Measurements from ENCODE around the gene RCAN3.
"Not testable (repeated sequence)": the region's sequence is repeated elsewhere in the genome, so short reads cannot be mapped to it uniquely, and the experiment has no call there.

The RCAN3 gene

GRCh38 chr1:24506691-24507381, 4.2 kb downstream of the RCAN3 start:
- no peak overlapping the region for H3K4me3 ChIP-seq (ENCODE audit: low read depth, low read length)

GRCh38 chr1:24507405-24507804, 4.8 kb downstream of the RCAN3 start:
- DNase-seq (ENCODE audit: low read depth): no peak
- H3K4me3 ChIP-seq (ENCODE audit: low read depth, low read length): no peak overlapping the region

More at GRCh38 chr1:24506691-24507381, 4.2 kb downstream of the RCAN3 start:
- DNase-seq (ENCODE audit: low read depth): no peak

- no peak for DNase-seq (ENCODE audit: low read depth)
- no peak overlapping the region for H3K4me3 ChIP-seq (ENCODE audit: low read depth, low read length)
Measured at GRCh38 chr1:24508911-24509310, 6.3 kb downstream of the RCAN3 start.

GRCh38 chr1:24513706-24514105, 11.1 kb downstream of the RCAN3 start:
- no peak overlapping the region for H3K4me3 ChIP-seq (ENCODE audit: low read depth, low read length)
- no peak for DNase-seq (ENCODE audit: low read depth)

- DNase-seq (ENCODE audit: low read depth): no peak
- no peak overlapping the region for H3K4me3 ChIP-seq (ENCODE audit: low read depth, low read length)
Measured at GRCh38 chr1:24514946-24515345, 12.3 kb downstream of the RCAN3 start.

GRCh38 chr1:24515671-24516209, 13.1 kb downstream of the RCAN3 start:
- H3K4me3 ChIP-seq (ENCODE audit: low read depth, low read length); DNase-seq (ENCODE audit: low read depth): not testable (repeated sequence)

- no peak overlapping the region for H3K4me3 ChIP-seq (ENCODE audit: low read depth, low read length)
- no peak for DNase-seq (ENCODE audit: low read depth)
Measured at GRCh38 chr1:24516506-24516905, 13.9 kb downstream of the RCAN3 start.

- no peak overlapping the region for H3K4me3 ChIP-seq (ENCODE audit: low read depth, low read length)
- DNase-seq (ENCODE audit: low read depth): no peak
Measured at GRCh38 chr1:24517898-24518297, 15.3 kb downstream of the RCAN3 start.

- DNase-seq (ENCODE audit: low read depth); H3K4me3 ChIP-seq (ENCODE audit: low read depth, low read length): not testable (repeated sequence)
Measured at GRCh38 chr1:24520282-24520681, 17.6 kb downstream of the RCAN3 start.

GRCh38 chr1:24525606-24526005, 23.0 kb downstream of the RCAN3 start:
- no peak for DNase-seq (ENCODE audit: low read depth)
- H3K4me3 ChIP-seq (ENCODE audit: low read depth, low read length): no peak overlapping the region

GRCh38 chr1:24526045-24526444, 23.4 kb downstream of the RCAN3 start:
- DNase-seq (ENCODE audit: low read depth): no peak
- no peak overlapping the region for H3K4me3 ChIP-seq (ENCODE audit: low read depth, low read length)

- no peak overlapping the region for H3K4me3 ChIP-seq (ENCODE audit: low read depth, low read length)
- DNase-seq (ENCODE audit: low read depth): no peak
Measured at GRCh38 chr1:24526940-24527542, 24.4 kb downstream of the RCAN3 start.

GRCh38 chr1:24528744-24529143, 26.1 kb downstream of the RCAN3 start:
- no peak for DNase-seq (ENCODE audit: low read depth)
- no peak overlapping the region for H3K4me3 ChIP-seq (ENCODE audit: low read depth, low read length)

GRCh38 chr1:24529292-24529691, 26.7 kb downstream of the RCAN3 start:
- not testable (repeated sequence) for DNase-seq (ENCODE audit: low read depth); H3K4me3 ChIP-seq (ENCODE audit: low read depth, low read length)

- H3K4me3 ChIP-seq (ENCODE audit: low read depth, low read length): no peak overlapping the region
- DNase-seq (ENCODE audit: low read depth): no peak
Measured at GRCh38 chr1:24535021-24535424, 32.4 kb downstream of the RCAN3 start.

- no peak for DNase-seq (ENCODE audit: low read depth)
- H3K4me3 ChIP-seq (ENCODE audit: low read depth, low read length): no peak overlapping the region
Measured at GRCh38 chr1:24535778-24536177, 33.1 kb downstream of the RCAN3 start.

- peak; percentile 22 for DNase-seq (ENCODE audit: low read depth)
Measured at GRCh38 chr1:24536391-24536840, 33.8 kb downstream of the RCAN3 start.

GRCh38 chr1:24540051-24540905, 37.6 kb downstream of the RCAN3 start:
- H3K4me3 ChIP-seq (ENCODE audit: low read depth, low read length): no peak overlapping the region
- no peak for DNase-seq (ENCODE audit: low read depth)

More at GRCh38 chr1:24536391-24536840, 33.8 kb downstream of the RCAN3 start:
- H3K4me3 ChIP-seq (ENCODE audit: low read depth, low read length): no peak overlapping the region

- H3K4me3 ChIP-seq (ENCODE audit: low read depth, low read length): no peak overlapping the region
- DNase-seq (ENCODE audit: low read depth): peak; percentile 30
Measured at GRCh38 chr1:24540906-24541710, 38.5 kb downstream of the RCAN3 start.
